EL (cell line): Measurements from ENCODE around the gene FGF22.
"Not testable (repeated sequence)": the region's sequence is repeated elsewhere in the genome, so short reads cannot be mapped to it uniquely, and the experiment has no call there.

Experiments
- DNase-seq: peaks from one replicate; pipeline ENCODE4 v3.0.0-alpha.2; 2016

FGF22 gene

DNA sequence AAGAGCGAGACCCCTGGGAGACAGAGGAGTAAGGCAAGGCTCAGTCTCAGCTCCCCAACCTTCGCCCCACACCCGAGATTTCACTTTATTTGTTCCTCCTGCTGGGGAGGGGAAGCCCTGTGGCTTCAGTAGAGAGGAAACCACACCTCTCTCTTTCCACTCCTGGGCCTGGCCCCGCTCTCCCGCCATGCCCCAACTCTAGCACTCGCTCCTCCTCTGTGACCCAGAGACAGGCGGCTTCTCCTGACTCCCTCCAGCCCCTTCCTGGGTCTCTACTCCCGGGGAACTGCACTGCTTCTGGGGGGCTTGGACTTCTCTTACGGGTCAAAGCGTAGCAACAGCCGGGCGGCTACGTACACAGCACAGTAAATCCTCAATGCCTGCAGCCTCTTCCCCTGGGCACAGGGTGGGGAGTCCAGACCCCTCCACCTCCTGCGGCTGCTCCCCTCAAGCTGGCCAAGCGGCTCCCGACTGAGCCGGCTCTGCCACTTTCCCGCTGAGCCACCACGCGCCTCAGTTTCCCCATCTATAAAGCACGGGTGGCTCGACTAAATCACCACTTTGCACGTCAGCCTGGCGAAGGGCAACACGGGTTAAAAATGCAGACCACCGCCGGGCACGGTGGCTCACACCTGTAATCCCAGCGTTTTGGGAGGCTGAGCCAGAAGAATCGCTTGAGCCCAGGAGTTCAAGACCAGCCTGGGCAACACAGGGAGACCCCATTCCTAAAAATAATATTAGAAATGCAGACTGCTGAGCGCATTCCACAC, 21.9 kb downstream of the FGF22 start:
- DNase-seq = no peak

DNA sequence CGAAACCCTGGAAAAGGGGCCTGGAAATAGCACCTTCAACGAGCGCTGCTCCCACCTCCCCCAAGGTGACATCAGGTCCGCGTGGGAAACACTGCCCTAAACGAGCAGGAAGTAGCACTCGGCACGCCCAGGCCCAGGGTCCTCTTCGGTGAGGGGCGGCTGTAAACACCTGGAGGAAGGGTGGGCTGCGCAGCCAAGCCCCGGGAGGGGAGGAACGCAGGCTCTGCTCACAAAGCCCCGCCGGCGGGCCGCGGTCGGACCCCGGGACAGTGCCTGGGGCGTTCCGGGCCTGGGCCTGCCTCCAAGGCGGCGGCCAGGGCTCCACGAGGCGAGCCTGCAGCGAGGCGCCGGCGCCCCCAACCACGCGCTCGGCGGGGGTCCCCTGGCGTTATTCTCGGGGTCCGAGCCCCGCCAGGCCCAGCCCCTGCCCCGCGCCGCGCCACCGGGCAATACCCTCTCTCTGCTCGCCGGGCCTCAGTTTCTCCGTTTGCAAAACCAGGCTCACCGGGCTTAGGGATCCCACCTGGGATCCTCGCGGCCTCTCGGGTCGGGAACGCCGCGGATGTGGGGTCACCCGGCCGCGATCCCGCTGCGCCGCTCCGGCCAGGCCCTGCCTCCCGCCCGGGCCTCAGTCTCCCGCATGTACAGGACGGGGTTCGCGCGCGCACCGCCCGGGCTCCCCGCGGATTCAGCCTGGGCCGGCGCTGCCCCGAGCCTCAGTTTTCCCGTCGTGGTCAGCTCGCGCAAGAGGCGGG, 22.7 kb downstream of the FGF22 start:
- peak; percentile 41 for DNase-seq

DNA sequence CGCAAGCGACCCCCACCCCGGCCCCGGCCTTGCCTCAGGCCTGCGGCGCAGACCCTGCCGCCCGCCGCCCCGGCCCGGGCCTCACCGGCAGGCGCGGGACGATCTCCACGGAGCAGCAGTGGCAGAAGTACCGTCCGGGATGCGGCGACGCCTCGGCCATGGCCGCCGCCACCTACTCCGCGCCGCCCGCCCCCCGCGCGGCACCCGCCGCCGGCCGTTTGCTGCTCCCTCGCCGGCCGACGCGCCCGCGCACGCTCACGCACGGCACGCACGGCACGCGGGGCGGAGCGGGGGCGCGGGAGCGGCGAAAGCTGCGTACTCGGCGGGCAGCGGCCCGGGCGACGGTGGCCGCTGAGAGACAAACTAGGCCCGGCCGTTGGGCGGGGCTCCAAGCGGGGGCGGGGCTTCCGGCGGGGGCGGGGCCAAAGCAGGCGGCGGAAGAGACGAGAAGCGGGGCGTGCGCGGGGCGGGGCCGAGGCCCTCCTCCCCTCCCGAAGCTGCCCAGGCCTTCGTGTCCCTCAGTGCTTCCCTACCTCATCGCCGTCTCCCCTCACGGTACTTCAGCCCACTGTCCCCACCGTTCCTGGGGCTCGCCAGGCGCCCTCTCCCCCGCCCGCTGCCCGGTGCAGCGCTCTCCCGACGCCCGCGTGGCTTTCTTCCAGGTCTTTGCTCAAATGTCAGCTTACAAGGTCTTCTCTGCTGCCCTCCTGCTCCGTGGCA, 23.4 kb downstream of the FGF22 start, which contains the start of gene RNF126:
TSS of gene RNF126 (minus strand) at position 253 of the 720 bp plus-strand sequence. CDS start at position 160, 93 bp downstream.
- DNase-seq = peak; percentile 91

DNA sequence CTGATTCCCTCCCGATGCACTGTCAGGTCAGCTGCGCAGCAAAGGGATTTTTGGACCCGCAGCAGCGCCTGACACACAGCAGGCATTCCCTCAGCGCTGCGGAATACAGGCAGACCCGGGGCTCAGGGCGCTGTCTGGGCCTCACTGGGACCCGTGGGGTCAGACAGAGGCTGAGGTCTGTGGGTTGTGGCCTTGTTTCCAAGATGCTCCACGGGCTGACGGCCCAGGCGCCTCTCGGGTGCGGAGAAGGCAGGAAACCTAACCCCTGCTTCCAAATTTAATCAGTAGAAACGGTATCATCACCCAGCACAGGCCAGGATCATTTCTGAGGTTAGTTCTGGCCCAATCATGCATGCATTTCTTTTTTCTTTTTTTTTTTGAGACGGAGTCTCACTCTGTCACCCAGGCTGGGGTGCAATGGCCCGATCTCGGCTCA, 24.0 kb downstream of the FGF22 start:
- DNase-seq = no peak

DNA sequence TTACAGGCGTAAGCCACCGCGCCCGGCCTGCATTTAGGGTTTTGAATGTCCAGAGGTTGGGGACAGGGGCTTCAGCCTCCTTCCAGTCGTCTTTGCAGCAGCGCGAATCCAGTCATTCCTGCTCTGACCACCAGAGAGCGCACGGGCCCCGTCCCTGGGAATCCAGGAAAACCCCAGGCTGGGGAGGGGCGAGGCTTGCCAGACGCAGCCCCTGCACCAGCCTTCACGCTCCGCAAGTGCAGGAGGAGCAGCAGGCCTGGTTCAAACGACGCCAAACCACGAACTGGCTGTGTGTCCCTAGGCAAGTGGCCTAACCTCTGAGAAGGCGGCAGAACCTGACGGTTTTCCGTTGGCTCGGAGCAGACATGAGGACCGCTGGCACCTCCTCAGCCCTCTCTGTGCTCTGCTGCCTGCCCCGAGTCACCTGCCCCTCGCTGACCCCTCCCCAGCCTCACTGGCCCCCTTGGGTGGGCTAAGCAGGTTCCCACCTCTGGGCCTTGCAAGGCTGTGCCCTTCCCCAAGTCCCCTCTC, 25.3 kb downstream of the FGF22 start:
- peak; percentile 73 for DNase-seq

DNA sequence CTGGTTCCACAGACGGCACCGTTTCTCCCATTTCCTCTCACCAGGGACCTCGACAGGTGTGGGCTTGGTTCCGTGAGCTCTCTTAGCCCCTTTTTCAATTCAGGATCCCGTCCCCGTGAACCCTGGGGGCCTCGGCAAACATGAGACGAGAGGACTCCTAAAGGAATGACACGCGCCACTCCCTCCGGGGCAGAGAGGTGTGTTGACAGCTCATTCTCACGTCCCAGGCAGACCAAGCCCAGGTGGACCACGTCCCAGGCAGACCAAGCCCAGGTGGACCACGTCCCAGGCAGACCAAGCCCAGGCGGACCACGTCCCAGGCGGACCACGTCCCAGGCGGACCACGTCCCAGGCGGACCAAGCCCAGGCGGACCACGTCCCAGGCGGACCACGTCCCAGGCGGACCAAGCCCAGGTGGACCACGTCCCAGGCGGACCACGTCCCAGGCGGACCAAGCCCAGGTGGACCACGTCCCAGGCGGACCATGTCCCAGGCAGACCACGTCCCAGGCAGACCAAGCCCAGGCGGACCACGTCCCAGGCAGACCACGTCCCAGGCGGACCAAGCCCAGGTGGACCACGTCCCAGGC, 27.4 kb downstream of the FGF22 start:
- not testable (repeated sequence) for DNase-seq

DNA sequence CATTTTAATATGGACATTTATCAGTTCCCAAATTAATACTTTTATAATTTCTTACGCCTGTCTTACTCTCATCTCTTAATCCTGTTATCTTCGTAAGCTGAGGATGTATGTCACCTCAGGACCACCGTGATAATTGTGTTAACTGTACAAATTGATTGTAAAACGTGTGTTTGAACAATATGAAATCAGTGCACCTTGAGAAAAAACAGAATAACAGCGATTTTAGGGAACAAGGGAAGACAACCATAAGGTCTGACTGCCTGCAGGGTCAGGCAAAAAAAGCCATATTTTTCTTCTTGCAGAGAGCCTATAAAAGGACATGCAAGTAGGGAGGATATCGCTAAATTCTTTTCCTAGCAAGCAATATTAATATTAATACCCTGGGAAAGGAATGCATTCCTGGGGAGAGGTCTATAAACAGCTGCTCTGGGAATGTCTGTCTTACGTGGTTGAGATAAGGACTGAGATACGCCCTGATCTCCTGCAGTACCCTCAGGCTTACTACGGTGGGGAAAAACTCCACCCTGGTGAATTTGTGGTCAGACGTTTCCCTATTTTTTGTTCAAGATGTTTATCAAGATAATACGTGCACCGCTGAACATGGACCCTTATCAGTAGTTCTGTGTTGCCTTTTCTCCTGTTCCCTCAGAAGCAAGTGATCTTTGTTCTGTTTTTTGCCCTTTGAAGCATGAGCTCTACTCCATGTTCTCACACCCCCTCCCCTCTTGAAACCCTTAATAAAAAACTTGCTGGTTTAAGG, 29.2 kb downstream of the FGF22 start:
- not testable (repeated sequence) for DNase-seq

DNA sequence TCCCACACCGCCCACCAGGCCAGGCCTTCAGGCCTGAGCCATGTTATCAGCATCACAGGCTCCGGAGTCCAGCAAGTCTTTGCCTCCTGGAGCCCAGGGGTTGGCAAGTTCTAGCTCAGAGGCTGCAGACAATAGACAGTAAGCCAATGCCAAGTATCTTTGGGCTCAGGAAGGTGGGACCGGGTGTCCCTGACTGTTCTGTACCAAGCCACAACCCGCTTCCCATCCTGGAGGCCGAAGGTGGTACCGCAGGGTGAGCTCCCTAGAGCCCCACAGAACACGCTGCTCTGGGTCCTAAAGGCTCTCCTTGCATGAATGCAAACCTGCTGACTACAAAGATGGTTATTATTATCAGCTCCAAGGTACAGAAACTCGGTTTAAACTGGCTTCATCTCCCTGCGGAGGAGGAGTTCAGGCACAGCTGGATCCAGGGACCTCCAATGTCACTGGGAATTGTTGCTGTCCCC, 31.0 kb downstream of the FGF22 start:
- no peak for DNase-seq

DNA sequence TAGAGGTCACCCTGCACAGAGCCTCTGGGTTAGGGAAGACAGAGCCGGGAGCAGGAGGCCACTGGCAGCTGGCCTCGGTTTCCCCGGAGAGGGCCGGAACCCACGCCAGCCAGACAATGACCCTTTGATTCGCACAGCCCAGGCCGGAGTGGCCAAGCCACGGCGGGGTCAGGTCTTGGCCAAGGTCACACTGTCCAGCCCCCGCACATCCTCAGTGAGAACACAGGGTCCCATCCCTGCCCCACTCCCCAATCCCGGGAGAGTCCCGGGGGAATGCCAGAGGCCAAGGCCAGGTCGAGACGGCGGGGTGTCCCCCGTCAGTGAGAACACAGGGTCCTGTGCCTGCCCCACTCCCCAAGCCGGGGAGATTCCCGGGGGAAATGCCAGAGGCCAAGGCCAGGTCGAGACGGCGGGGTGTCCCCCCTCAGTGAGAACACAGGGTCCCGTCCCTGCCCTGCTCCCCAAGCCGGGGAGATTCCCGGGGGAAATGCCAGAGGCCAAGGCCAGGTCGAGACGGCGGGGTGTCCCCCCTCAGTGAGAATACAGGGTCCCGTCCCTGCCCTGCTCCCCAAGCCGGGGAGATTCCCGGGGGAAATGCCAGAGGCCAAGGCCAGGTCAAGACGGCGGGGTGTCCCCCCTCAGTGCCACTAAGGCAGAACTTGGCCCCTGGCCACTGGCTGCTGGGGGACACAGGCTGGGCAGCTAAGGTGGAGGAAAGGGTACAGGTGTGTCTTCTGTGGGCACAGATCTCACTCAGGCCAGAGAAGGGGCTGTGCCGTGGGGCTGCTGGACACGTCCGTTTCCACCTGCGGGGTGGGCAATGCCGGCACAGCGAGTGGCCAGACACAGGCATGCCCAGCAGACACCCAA, 34.8 kb downstream of the FGF22 start:
- DNase-seq = no peak

DNA sequence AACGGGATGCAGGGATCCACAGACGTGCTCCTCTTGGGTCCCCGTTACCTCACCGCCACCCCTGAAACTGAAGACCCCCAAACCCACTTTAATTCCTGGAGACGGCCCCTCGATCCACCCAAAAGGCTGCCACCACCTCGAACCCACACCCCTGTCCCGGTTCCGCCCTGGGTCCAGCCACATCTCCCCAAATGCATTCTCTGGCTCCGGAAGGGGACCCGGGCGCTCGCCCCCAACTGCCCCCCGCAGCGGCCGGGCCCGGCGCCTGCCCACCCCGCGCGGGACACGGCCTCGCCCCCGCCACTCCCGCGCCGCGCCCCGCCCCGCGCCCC, 36.3 kb downstream of the FGF22 start:
- DNase-seq = no peak

DNA sequence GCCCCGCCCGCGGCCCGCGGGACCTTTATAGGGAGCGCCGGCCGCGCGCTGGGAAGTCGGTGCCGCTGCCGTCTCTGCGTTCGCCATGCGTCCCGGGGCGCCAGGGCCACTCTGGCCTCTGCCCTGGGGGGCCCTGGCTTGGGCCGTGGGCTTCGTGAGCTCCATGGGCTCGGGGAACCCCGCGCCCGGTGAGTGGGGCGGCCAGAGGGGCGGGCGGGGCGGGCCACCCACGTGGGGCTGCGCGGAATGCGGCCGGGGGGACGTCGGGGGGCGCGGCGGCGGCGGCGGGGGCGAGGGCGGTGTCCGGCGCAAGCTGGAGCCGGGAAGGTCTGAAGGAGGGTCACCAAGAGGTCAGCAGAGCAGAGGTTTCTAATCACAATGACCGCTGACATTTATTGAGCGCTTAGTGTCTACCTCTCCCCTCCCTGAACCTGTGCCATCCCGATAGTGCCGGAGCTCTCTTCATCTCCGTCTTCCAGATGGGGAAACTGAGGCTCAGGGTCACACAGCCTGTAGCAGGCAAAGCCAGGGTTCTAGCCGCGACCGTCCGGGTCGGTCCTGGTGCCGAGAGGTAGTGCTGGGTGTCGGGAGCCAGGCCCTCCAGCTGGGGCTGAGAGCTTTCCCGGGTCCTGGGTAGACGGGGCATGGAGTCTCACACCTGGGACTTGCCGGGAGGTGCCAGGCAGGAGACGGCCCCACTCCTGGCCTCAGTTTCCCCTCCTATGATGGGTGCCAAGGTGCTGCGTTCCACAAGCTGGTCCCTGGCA, 36.8 kb downstream of the FGF22 start, which contains the start of gene FSTL3:
TSS of gene FSTL3 (plus strand) at position 54 of the 767 bp plus-strand sequence. CDS start at position 86, 32 bp downstream.
- peak; percentile 37 for DNase-seq

DNA sequence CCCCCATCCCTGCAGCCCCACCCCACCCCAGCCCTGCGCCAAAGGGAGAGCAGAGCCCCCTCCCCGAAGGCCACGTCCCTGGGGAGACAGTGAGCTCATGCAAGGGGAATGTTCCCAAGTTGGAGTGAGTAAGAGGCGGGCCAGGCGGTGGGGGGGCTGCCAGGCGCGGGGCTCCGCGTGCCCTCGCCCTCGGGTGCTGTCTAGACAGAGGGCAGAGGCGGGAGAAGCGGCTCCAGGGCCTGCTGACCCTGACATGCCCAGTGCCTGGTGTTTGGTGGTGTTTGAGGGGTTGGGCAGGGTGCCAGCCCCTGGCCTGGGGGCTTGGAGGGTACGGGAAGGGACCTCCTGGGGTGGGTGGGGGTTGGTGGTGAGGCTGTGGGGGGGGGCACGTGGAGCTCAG, 37.5 kb downstream of the FGF22 start:
- DNase-seq = peak; percentile 89

DNA sequence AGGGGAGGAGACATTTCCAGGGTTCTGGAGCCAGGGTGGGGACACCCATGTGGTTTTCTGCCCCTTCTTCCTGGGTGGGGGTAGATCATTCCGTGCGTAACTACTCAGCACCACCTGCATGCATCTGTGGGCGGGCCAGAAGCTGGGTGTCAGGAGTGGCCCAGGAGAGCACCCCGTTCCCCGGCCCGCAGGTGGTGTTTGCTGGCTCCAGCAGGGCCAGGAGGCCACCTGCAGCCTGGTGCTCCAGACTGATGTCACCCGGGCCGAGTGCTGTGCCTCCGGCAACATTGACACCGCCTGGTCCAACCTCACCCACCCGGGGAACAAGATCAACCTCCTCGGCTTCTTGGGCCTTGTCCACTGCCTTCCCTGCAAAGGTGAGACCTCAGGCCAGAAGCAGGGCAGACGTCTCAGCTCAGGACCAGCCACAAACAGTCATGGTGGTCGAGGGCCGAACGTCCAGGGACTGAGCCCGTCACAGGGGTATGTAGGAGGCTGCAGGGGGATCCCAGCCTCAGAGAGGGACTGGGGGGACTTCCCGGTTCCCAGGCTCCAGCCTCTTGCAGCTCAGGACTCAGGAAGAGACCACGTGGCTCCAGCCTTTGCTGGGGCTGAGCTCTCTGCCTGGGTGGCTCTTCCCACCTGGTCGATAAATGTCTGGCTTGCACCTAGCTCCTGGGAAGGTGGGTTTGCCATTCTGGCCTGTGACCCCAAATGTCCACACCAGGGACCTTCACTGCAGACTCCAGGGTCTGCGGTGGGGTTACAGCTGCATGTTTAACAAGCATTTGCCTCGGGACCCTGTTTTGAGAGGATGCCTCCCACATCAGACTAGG, 38.1 kb downstream of the FGF22 start:
- no peak for DNase-seq

DNA sequence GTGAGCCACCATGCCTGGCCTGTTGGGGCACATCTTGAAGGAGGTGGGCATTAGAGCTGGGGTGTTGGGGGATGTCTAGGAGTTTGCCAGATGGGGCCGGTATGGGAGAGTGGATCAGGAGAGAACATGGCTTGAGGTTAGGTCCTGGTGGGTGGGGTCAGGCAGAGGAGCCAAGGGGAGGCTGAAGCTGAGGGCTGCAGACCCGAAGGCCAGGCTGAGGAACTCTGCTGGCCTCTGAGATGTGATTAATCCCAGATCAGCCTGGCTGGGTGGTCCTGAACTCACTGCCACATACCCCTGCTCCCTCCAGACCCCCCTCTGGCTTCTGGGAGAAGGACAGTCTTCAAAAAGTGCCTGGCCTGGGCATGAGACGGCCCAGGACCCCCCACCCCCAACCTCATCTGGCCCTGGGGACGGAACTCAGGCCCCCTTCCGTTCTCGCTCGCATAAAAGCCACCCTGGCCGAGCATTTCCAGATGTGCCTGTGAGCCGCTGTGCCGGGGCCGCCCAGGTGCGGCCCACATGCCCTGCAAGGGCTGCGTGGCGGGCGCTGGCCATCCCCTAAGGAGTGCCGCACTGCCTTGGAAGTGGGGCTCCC, 39.2 kb downstream of the FGF22 start:
- no peak for DNase-seq

DNA sequence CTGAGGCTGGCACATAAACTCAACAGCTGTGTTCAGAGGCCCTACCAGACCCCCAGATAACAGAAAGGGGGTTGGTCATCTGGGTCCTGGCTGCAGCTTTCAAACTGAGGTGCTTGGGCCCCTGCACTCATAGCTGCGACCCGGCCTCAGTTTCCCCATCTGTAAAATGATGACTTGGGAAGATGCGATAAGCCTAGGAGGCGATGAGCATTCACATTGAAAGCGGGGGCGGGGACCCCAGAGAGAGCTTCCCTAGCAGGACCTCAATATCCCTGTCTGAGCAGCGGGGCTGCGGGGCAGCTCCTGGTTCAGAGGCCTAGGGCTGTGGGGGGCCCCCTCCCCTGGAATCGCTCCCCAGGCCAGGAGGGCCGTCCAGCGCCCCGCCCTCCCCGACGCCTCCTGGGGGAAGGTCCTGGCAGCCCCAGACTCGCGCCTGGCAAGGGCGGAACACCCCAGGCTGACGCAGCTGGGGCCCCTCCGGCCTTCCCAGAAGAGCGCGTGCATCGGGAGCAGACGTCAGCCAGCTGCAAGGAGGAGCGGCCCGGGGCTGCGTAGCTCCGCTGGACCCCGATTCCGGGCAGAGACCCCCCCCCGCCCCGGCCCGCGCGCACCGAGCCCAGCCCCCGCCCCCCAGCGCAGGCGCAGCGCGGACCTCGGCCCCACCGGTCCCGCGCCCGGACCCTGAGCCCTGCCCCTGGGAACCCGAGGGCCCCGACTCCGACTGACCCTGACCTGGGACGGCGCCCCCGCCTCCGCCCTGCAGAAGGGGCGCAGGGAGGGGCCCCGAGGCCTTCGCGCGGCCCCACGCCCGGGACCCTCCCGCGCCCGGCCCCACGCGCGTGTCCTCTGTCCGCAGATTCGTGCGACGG, 40.0 kb downstream of the FGF22 start:
- peak; percentile 75 for DNase-seq

DNA sequence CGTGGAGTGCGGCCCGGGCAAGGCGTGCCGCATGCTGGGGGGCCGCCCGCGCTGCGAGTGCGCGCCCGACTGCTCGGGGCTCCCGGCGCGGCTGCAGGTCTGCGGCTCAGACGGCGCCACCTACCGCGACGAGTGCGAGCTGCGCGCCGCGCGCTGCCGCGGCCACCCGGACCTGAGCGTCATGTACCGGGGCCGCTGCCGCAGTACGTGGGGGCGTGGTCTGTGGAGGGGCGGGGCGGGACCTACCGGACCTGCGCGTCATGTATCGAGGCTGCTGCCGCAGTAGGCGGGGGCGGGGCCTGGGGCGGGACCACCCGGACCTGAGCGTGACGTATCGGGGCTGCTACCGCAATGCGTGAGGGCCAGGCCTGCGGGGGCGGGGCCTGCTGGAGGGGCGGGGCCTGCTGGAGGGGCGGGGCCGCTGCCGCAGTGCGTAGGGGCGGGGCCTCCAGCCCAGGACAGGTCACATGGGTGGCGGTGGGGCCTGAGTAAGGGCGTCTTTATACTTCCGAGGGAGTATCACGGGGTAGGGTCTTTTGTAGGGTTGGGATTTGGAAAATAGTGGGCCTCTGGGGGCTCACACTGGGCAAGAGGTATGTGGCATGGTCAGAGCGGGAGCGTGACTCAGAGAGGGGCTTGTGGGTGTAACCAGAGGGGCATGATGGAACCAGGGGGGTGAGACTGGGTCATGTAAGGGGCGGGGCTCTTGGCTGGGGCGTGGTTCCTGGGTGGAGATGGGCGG, 40.8 kb downstream of the FGF22 start:
- DNase-seq = peak; percentile 98
